HG02763 (cell line): ENCODE measurements around the gene HJURP.
A peak's percentile ranks its signal among the peaks of the same experiment; 100 is the strongest.
"Not testable (repeated sequence)": the region's sequence is repeated elsewhere in the genome, so short reads cannot be mapped to it uniquely, and the experiment has no call there.

Experiments
- ATAC-seq: cut with Tn5 transposase; IDR thresholded peaks from one replicate; pipeline ENCODE4 v1.9.1; 2021; ENCODE audit warnings: mild to moderate bottlenecking, moderate library complexity; ENCODE audit not compliant: unreplicated experiment

Gene HJURP

DNA sequence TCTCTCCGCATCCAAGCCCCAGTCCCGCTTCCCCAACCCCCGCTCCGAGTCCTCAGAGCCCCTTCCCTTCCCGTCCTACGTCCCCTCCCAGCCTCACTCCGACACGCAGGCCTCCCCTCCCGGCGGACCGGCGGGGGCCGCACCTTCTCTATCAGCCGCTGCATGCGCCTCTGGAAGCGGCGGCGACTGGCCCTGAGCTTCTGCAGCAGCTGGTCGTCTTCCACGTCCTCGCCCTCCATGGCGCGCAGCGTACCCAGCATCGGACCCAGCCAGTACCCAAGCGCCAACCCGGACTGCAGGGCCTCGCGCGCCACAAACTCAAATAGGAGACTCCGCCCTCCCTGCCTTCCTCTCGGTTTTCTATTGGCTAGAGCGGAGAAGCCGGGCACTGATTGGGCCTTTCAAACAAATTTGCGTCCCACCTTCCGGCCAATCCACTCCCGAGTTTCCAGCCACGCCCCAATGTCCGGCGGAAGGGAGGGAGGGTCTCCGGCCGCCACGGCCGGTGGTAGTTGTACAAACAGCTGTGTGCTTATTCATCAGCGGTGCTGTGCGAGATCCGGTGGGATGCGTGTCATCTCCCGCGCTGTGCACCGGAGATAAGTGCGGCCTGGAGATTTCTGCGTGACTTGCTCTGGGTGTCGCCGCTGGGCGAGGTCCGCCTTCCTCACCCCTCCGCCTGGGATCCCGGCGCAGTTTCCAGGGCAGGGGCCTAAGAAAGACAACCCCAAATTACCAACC lies at the start of gene HJURP:
Gene HJURP, minus strand, starts transcription at position 295 of the 741 bp plus-strand sequence. Its CDS starts 35 bp downstream, at position 260.
- peak; percentile 96 for ATAC-seq

DNA sequence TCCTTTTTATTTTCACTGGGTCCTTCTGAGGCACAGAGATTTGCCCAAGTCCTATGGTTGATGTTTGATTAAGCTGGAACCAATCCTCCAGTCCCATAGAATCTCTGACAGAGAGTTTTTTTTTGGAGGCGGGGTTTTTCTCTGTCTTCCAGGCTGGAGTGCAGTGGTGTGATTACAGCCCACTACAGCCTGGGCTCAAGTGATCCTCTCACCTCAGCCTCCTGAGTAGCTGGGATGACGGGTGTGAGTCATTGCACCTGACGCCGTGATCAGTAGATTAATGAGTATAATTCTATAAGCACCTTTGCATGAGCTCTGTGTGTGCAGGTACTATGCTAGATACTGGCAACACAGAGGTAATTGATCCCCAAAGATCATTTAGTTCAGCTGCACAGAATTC lies 47.5 kb upstream of the HJURP start:
- ATAC-seq, result no peak

DNA sequence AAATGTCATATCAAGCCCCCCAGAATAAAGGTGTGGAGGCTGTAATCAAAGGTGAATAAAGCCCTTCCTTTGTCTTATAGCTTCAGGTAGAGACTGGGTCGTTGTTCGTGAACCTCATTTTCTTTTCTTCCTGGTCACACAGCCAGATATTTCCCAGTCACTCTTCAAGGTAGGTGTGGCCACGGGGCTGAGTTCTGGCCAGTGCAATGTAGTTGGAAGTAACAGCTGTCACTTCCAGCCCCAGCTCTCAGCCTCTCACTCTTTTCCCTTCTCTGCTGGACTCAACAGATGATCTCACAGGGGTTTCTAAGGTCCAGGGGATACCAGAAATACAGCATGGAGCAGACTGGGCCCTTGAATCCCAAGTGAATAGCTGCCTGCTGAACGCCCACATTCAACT lies 47.0 kb upstream of the HJURP start:
- no peak for ATAC-seq

GRCh38 chr2:233896253-233896652 lies 41.9 kb upstream of the HJURP start:
- ATAC-seq, result not testable (repeated sequence)

DNA sequence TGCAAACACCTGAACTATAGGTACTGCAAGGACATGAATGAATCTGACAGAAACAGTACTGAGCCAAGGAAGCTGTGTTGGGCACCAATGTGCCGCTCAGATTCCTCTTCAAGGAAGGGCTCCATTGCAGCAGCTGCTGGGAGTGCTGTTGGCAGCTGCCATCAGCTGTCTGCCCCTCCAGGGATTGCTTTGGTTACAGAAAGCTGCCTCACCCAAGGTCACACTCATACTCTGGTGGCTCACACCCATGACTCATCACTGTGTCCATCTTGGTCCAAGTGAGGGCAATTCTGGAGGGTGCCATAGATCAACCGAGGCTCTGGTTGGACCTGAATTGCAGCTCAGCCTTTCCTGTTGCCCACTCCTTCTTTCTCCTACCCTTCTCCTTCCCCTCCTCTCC lies 38.5 kb upstream of the HJURP start:
- ATAC-seq, result no peak

DNA sequence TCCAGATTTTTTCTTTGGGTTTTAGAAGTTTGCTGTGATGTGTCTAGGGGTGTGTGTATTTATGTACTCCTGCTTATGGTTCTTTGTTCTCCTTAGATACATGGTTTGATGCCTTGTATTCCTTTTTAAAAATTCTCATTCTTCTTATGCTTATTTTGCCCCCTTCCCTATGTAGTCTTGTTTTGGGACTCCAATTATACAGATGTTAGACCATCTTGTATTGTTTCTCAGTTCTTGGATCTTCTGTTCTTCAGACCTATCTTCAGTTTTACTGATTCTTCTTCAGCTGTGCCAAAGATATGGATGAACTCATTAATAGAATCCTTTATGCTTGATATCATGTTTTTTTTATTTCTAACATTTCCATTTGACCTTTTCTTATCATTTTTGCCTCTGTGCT lies 28.0 kb upstream of the HJURP start:
- no peak for ATAC-seq

GRCh38 chr2:233872125-233872524 lies 17.8 kb upstream of the HJURP start:
- ATAC-seq, result not testable (repeated sequence)

GRCh38 chr2:233871432-233871831 lies 17.1 kb upstream of the HJURP start:
- no peak for ATAC-seq

- peak; percentile 50 for ATAC-seq
Observed at GRCh38 chr2:233867993-233868532, 13.7 kb upstream of the HJURP start, which contains the start of gene MSL3B. Gene MSL3B (minus strand): TSS chr2:233868386.

- no peak for ATAC-seq
Observed at GRCh38 chr2:233866479-233866878, 12.1 kb upstream of the HJURP start.

GRCh38 chr2:233865838-233866237 lies 11.5 kb upstream of the HJURP start:
- no peak for ATAC-seq

DNA sequence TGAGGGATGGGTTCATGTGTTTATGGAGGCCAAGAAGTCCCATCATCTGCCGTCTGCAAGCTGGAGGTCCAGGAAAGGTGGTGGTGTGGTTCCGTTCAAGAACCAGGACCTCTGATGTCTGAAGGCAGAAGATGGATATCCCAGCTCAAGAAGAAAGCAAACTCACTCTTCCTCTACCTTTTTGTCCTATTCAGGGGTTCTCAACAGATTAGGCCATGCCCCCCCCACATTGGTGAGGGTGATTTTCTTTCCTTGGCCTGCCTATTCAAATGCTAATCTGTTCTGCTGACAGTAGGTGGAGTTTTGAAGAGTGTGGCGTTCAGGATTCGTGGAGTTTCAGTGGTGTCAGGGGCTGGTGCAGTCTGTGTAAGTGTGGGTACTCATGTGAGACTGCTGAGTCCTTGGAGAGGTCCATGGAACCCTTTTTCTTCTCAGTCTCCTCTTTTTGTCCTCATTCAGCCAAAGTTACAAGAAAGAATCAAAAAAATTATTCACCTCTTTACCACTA lies 8.0 kb upstream of the HJURP start:
- ATAC-seq, result no peak

DNA sequence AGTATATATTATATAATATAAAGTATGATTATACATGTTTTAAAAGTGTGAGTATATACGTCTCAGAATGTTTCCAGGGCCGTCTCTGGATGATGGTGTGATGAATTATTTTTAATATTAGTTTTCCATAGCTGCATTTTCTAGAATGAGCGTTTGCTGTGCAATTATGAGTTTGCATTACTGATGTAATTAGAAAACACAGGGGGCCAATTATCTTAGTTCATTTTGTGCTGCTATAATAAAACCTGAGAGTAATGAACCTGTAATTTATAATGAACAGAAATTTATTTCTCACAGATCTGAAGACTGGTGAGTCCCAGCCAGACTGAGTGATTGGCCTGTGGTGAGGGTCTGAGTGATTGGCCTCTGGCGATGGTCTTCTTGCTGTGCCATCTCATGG lies 4.0 kb upstream of the HJURP start:
- ATAC-seq, result no peak

DNA sequence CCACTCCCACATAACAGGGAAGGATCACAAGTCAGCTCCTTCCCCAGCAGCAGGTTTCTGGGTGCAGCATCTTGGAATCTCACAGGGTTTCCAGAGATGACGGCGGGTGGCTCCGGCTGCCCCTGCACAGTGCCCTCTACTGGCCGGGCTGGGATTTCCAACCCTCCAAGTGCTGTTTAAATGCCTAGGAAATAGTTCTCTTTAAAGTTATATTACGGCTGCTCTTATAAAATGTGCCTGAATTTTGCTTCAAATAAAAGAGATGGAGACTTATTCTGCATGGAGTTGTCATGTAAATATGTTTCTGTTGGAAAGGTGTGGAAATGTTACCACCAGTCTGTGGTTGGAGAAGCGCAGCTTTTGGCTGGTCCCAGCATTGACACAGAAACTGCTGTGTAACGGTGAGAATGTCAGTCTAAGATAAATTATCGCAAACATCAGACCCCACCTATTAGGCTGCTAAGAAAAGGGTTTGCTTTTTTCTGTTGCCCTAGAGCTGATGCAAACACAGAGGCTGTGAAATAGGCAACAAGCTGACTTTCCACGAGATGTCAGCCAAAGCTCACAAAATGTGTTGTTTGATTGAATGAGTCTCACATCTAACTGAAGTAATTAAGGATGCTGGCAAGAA lies 3.3 kb upstream of the HJURP start:
- no peak for ATAC-seq

GRCh38 chr2:233856184-233856583 lies 1.8 kb upstream of the HJURP start:
- ATAC-seq, result no peak

GRCh38 chr2:233855345-233855744 lies 1.0 kb upstream of the HJURP start:
- ATAC-seq, result no peak

DNA sequence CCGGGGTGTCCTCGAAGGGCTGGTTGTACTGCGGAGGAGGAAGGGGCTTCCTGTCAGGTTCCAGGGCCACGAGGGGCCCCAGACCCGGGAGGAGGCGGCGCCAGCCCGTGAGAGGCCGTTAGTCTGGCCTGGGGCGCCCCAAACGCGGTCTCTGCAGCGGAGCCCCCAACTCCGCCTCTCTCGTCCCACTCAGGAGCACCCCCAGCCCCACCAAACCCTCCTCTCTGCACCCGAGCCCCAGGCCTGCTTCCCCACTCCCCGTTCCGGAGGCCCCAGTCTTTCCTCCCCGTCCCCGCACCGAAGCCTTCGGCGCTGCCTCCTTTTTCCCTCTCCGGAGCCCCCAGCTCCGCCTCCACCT lies 473 bp downstream of the HJURP start:
- ATAC-seq, result no peak

DNA sequence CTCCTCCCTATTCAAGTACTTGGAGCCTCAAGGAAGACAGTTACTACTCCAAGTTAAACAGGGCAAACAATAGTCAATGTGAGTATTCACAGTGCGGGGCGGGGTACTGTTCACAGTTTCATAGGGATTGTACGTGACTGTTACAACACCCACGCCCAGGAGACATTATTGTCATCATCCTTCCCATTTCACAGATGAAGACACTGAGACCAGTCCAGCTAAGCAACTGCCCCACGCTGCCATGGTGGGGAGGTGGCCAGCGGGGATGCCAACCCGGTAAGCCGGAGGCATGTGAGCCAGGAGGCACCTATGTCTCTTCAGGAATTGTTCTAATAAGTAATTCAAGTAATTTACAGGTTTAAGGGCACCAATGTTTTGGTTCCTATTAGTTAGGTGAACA lies 982 bp downstream of the HJURP start:
- no peak for ATAC-seq

GRCh38 chr2:233852056-233852455 lies 2.3 kb downstream of the HJURP start:
- ATAC-seq, result no peak

GRCh38 chr2:233851169-233851568 lies 3.2 kb downstream of the HJURP start:
- no peak for ATAC-seq

DNA sequence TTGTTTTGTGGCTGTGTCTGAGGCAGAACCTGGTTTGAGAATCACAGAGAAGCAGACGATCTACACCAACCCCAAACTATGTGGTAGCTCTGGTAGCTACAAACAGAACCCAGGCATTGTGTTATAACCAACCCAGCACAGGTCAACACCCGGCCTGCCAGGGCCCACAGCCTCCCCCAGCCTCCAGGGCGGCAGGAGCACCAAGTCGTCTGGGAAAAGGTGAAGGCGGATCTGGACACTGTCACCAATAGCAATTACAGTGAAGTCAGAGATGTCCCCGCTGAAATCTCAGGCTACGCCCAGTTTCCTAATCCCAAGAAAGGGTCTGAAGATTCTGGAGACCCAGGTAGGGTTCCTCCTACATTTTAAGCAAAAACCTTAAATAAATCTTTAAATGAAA lies 3.6 kb downstream of the HJURP start:
- no peak for ATAC-seq

DNA sequence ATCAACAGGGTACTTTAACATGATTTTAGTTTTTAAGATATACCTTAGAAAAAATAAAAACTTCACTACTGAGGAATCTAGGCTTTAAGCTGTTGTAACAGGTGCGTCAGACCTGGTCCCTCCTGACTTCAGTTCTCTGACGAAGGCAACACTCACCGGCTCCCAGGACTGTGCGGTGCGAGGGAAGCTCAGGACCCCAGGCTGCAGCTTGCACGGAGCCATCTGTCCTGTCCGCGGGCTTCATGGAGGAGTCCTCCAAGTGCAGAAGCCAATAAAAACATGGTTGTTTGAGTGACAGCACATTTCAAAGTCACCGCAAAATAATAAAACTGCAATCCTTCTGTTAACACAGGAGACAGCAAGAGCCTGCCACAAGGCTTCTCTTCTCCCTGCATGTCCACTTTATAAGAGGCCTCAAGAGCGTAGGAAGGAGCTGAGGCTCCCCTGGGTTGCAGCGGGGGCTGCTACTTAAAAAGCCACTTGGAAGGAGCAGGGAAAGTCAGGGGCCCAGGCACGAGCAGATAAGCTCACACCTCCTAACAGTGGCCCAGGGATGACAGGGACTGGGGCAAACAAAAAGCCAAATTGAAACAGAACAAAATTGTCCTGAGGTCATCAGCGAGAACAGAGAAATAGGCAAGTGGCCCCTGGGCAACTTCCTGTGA lies 4.6 kb downstream of the HJURP start:
- no peak for ATAC-seq
